CD4-positive, CD25-positive, alpha-beta regulatory T cell (primary cell): ENCODE data around the gene R3HDM2. TPM values are rescaled to one million over a fixed set of nuclear protein-coding genes. Genes with fewer than 3 reads are reported as not detected.

Source experiments
- ATAC-seq, 2 donors: fragments of 150-1000 bp; cut with Tn5 transposase; one replicate each; pipeline ENCODE4 v1.10.0; 2021; ENCODE audit warnings: low read depth in 2 of 2, moderate number of reproducible peaks in 2 of 2, moderate library complexity in 1 of 2
- DNase-seq, 3 donors: peaks; one replicate each; pipeline versions ENCODE4 v3.0.0 to v3.0.0-alpha.2; 2012 to 2022; ENCODE audit warnings: mixed read lengths in 1 of 3
- H3K27ac ChIP-seq: one replicate; pipeline ENCODE4 v1.7.0; 2013; ENCODE audit warnings: mild to moderate bottlenecking, low read length; ENCODE audit not compliant: insufficient read depth, poor library complexity, severe bottlenecking
- H3K27me3 ChIP-seq: one replicate; pipeline ENCODE4 v1.7.0; 2013; ENCODE audit warnings: low read length; ENCODE audit not compliant: control insufficient read depth, insufficient read depth
- H3K36me3 ChIP-seq: one replicate; pipeline ENCODE4 v1.7.0; 2013; ENCODE audit warnings: mild to moderate bottlenecking, low read length, moderate library complexity; ENCODE audit not compliant: control insufficient read depth, insufficient read depth
- H3K4me1 ChIP-seq: 2 replicates; pipeline ENCODE4 v1.7.0; 2013; ENCODE audit warnings: mild to moderate bottlenecking, low read length; ENCODE audit not compliant: insufficient read depth, control insufficient read depth, poor library complexity, severe bottlenecking
- H3K4me3 ChIP-seq: one replicate; pipeline ENCODE4 v1.7.0; 2013; ENCODE audit warnings: low read depth, mild to moderate bottlenecking, low read length, moderate library complexity
- H3K9me3 ChIP-seq, 2 experiments: 1 replicate in 1 of 2; 2 replicates in 1 of 2; pipeline ENCODE4 v1.7.0; 2013; ENCODE audit warnings: low read length in 2 of 2, mild to moderate bottlenecking in 1 of 2, moderate library complexity in 1 of 2; ENCODE audit not compliant: control insufficient read depth in 2 of 2
- H3K27ac Mint-ChIP-seq, 3 donors: one replicate each; pipeline ENCODE4 v1.8.0; 2020 to 2022; ENCODE audit warnings: mild to moderate bottlenecking in 3 of 3, mixed read lengths in 3 of 3, moderate library complexity in 2 of 3
- H3K27me3 Mint-ChIP-seq: one replicate; pipeline ENCODE4 v1.8.0; 2022; ENCODE audit warnings: mild to moderate bottlenecking, mixed read lengths
- H3K36me3 Mint-ChIP-seq: one replicate; pipeline ENCODE4 v1.8.0; 2020; ENCODE audit warnings: mixed read lengths
- H3K4me1 Mint-ChIP-seq, 4 donors: one replicate each; pipeline ENCODE4 v1.8.0; 2020 to 2022; ENCODE audit warnings: mixed read lengths in 4 of 4, mild to moderate bottlenecking in 1 of 4
- H3K4me3 Mint-ChIP-seq, 4 donors: one replicate each; pipeline ENCODE4 v1.8.0; 2020 to 2022; ENCODE audit warnings: mild to moderate bottlenecking in 4 of 4, mixed read lengths in 4 of 4, moderate library complexity in 3 of 4
- H3K9me3 Mint-ChIP-seq, 7 donors: one replicate each; pipeline ENCODE4 v1.8.0; 2020 to 2022; ENCODE audit warnings: mixed read lengths in 7 of 7, mild to moderate bottlenecking in 3 of 7, moderate library complexity in 2 of 7
- polyA plus RNA-seq, 4 donors: library from polyadenylated mRNA; unstranded; fragments of 300-500 nt; fragmentation: Illumina TruSeq; gene quantifications; one replicate each; pipeline ENCODE4 v1.2.3, GENCODE V29; 2021
- total RNA-seq: library from RNA; stranded (reverse); gene quantifications from one replicate; pipeline ENCODE4 v1.2.3, GENCODE V29; 2022

The R3HDM2 gene
- total and polyA plus RNA-seq, 5 donors from 2014 or later, result 6.0 to 115 (median 8.1) TPM

DNA sequence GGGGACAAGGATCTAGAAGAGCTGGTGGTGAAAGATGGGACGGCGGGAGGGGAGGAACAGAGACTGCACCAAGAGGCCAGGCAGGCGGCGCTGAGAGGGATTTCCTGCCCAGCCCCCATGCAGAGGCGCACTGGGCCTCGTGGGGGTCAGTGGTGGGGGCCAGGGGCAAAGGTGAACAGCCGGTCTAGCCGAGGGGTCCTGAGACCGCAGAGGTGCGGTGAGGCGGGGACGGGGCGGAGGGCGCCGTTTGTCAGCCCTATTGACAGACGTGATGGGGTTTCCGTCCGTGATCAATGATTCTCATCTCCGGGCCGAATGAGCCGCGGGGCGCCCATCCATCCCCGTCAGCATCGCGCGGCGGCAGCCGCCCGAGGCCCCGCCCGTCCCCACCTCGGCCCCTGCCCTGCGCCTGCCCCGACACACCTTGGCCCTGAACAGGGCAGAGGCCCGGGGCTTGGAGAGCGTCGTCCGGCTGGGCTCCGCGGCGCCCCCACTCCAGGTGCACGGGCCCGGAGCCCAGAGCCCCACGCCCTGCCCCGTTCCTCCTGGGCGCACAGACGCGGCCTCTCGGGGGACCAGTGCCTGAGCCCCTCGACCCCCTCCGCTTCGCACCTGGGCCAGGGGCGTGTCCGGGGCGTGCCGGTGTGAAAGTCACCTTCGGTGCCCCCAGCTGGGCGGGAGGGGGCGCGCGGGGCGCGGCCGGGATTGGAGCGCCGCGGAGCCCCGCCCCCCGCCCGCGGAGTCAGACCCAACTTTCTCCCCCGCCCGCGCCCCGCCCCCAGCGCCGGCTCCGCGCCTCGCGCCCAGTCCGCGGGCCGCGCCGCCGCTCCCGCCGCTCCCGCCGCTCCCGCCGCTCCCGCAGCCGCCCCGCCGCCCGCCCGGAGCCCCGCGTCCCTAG, 214.6 kb downstream of the R3HDM2 start, which contains the start of gene NXPH4:
Gene NXPH4 (plus strand): TSS at position 781 of the 898 bp plus-strand sequence. CDS start 176 bp downstream, outside the sequence.
- peaks cover 3% of the 10 kb centered on the region for H3K36me3 Mint-ChIP-seq

DNA sequence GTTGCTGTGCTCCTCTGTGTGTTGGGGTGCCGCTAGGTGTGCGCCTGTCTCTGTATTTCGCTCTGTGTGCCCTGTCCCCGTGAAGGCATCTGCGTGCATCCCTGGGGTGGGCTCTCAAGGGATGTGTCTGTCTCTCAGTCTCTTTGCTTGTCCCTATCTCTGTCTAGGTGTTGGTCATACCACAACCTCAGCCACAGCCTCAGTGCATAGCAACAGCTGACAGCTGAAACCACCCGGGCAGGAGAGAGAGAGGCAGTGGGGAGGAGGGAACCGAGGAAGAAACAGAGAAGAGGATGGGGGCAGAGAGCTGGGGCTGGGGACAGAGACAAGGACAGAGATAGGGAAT, 215.2 kb downstream of the R3HDM2 start:
- H3K4me1 Mint-ChIP-seq, result peaks cover 4 to 54% (median 38%) of the 10 kb centered on the region in 4 donors
- no peak for ATAC-seq
- H3K27me3 Mint-ChIP-seq, result peaks cover 65% of the 10 kb centered on the region
- peaks cover under 1% of the 10 kb centered on the region for H3K36me3 Mint-ChIP-seq
- Histone ChIP-seq H3K27me3 (peaks cover 40% of the 10 kb centered on the region), H3K4me3 (peak overlapping the region; percentile 0), H3K27ac (no peak overlapping the region), H3K4me1 (peaks cover 44% of the 10 kb centered on the region), H3K36me3 (no peaks in the 10 kb centered on the region), H3K9me3 (no peaks in the 10 kb centered on the region)
- peaks cover 0 to 3% (median 0%) of the 10 kb centered on the region in 7 donors for H3K9me3 Mint-ChIP-seq
- H3K4me3 Mint-ChIP-seq, result peak overlapping the region; percentile 55 to 85 (median 76)
- DNase-seq, result peak in 2 of 3 donors; percentile 37 to 48
- peak overlapping the region in 1 of 3 donors; percentile 77 for H3K27ac Mint-ChIP-seq

More for the DNA sequence above, 214.6 kb downstream of the R3HDM2 start, which contains the start of gene NXPH4:
- H3K4me1 Mint-ChIP-seq, result peaks cover 4 to 61% (median 39%) of the 10 kb centered on the region in 4 donors
- Histone ChIP-seq H3K36me3 (no peaks in the 10 kb centered on the region), H3K27me3 (peaks cover 44% of the 10 kb centered on the region), H3K4me1 (peaks cover 46% of the 10 kb centered on the region), H3K9me3 (no peaks in the 10 kb centered on the region), H3K27ac (no peak within 1 kb of the TSS), H3K4me3 (peak within 1 kb of the TSS; percentile 0)
- H3K27me3 Mint-ChIP-seq, result peaks cover 71% of the 10 kb centered on the region
- peaks cover 0 to 3% (median 0%) of the 10 kb centered on the region in 7 donors for H3K9me3 Mint-ChIP-seq
- ATAC-seq (peak; percentile 17 to 39), DNase-seq (peak; percentile 34 to 66 (median 35))
- H3K4me3 Mint-ChIP-seq, result peak within 1 kb of the TSS; percentile 83 to 90 (median 85)
- peak within 1 kb of the TSS in 1 of 3 donors; percentile 77 for H3K27ac Mint-ChIP-seq

DNA sequence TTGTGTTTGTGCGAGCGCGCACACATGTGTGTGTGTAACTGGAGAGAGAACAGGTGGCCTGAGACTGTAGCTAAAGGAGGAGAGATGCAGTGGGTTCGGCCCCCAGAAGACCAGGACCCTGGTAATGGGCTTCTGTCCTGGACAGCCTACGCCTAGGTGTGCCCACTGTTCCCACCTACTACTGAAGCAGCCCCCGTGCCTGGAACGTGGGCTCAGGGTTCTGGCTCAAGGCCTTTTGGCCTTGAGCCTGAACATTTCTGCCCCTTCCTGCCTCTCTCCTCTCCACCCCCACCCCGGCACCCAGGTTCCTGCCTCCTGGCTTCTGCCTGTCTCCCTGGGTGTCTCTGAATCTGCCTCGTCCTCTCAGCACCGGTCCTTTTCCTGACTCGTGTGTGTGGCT, 215.8 kb downstream of the R3HDM2 start:
- Mint-ChIP-seq H3K27me3 (peaks cover 64% of the 10 kb centered on the region), H3K27ac (peak overlapping the region in 2 of 3 donors; percentile 75 to 82), H3K9me3 (peaks cover 0 to 3% (median 0%) of the 10 kb centered on the region in 7 donors), H3K4me1 (peaks cover 4 to 53% (median 37%) of the 10 kb centered on the region in 4 donors), H3K36me3 (no peaks in the 10 kb centered on the region), H3K4me3 (peak overlapping the region in 3 of 4 donors; percentile 55 to 85 (median 76))
- Histone ChIP-seq H3K27me3 (peaks cover 38% of the 10 kb centered on the region), H3K27ac (no peak overlapping the region), H3K4me1 (peaks cover 44% of the 10 kb centered on the region), H3K4me3 (no peak overlapping the region), H3K36me3 (no peaks in the 10 kb centered on the region), H3K9me3 (no peaks in the 10 kb centered on the region)
- no peak for ATAC-seq
- DNase-seq, result no peak

DNA sequence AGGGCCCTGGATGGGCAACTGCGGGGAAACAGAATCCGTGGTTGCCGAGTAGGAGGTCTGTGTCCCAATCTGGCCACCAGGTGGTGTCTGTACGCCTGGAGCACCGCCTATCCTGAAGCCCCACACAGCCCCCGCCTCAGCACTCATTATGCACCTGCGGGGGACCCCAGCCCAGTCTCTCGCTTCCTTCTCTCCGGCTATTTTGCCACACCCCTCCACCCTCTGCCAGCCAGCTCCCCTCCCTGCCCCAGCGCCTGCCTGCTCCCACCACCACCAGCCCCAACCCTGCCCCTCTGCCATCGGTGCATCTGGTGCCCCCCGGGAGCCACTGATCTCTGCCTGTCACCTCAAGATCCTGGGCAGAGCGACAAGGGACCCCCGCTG, 216.5 kb downstream of the R3HDM2 start:
- H3K27ac Mint-ChIP-seq, result peak overlapping the region in 2 of 3 donors; percentile 31 to 82
- ATAC-seq (peak; percentile 22 to 45), DNase-seq (peak; percentile 60 to 74 (median 68))
- Histone ChIP-seq H3K27me3 (peaks cover 34% of the 10 kb centered on the region), H3K4me3 (no peak overlapping the region), H3K36me3 (no peaks in the 10 kb centered on the region), H3K27ac (no peak overlapping the region), H3K4me1 (peaks cover 44% of the 10 kb centered on the region), H3K9me3 (no peaks in the 10 kb centered on the region)
- peak overlapping the region; percentile 48 to 82 (median 62) for H3K4me3 Mint-ChIP-seq
- peaks cover 58% of the 10 kb centered on the region for H3K27me3 Mint-ChIP-seq
- no peaks in the 10 kb centered on the region for H3K36me3 Mint-ChIP-seq
- peaks cover 4 to 50% (median 35%) of the 10 kb centered on the region in 4 donors for H3K4me1 Mint-ChIP-seq
- H3K9me3 Mint-ChIP-seq, result peaks cover 0 to 3% (median 0%) of the 10 kb centered on the region in 7 donors

DNA sequence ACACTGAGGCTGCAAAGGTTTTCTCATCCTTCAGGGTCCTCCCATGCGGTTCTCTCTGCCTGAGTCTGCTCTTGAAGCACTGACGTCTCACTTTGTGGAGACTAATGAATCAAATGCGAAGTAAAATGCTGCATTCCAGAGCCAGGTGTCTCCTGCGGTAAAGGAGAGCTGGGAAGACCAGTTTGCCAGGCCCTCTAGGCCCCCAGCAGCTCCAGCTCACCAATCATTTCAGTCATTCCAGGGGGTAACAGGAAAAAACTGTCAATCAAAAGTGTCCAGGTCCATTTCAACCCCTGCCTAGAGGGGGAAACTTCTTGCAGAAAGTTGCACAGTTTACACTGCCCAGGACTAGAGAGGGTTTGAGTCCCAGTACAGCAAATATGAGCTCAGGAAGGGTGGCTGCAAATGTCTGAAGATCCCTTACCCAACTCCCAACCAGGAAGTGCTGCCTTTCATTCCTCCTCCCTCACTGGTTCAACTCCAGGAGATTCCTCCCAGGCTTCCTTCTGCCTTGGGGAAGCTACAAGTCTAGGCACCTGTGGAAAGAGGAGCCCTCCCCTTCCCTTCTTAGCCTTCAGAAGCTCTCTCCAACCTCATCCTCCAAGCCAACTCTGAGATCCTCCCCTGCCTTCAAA, 217.0 kb downstream of the R3HDM2 start:
- Mint-ChIP-seq H3K36me3 (no peaks in the 10 kb centered on the region), H3K4me3 (peak overlapping the region; percentile 48 to 82 (median 62)), H3K27ac (peak overlapping the region in 1 of 3 donors; percentile 31), H3K9me3 (peaks cover 0 to 3% (median 0%) of the 10 kb centered on the region in 7 donors), H3K27me3 (peaks cover 53% of the 10 kb centered on the region), H3K4me1 (peaks cover 4 to 48% (median 35%) of the 10 kb centered on the region in 4 donors)
- no peaks in the 10 kb centered on the region for H3K36me3 ChIP-seq
- peaks cover 31% of the 10 kb centered on the region for H3K27me3 ChIP-seq
- peaks cover 44% of the 10 kb centered on the region for H3K4me1 ChIP-seq
- ATAC-seq (no peak), DNase-seq (peak in 1 of 3 donors; percentile 17)
- no peaks in the 10 kb centered on the region for H3K9me3 ChIP-seq
- H3K27ac ChIP-seq, result no peak overlapping the region
- no peak overlapping the region for H3K4me3 ChIP-seq

DNA sequence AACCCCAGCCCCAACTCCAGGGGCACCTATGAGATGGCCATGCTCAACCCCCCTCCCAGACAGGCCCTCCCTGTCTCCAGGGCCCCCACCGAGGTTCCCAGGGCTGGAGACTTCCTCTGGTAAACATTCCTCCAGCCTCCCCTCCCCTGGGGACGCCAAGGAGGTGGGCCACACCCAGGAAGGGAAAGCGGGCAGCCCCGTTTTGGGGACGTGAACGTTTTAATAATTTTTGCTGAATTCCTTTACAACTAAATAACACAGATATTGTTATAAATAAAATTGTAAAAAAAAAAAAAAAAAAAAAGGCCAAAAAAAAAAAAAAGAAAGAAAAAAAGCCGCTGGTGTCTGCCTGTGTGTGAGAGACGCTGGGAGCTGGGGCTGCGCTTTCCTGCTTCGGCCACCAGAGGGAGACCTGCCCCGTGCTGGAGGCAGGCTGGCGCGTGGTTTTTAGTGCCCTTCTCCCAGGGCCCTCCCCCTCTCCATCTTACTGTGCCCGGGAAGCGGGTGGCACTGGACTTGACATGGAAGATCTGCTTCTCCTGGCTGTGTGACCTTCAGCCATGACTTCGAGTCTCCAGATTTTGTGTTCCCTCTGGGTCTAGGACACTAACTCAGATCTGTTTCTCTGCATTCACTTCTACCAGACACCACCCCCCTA, 217.7 kb downstream of the R3HDM2 start:
- no peaks in the 10 kb centered on the region for H3K9me3 ChIP-seq
- no peaks in the 10 kb centered on the region for H3K36me3 ChIP-seq
- Mint-ChIP-seq H3K4me1 (peaks cover 4 to 45% (median 31%) of the 10 kb centered on the region in 4 donors), H3K27ac (no peak overlapping the region), H3K27me3 (peaks cover 46% of the 10 kb centered on the region), H3K9me3 (peaks cover 0 to 2% (median 0%) of the 10 kb centered on the region in 7 donors), H3K4me3 (peak overlapping the region in 3 of 4 donors; percentile 28 to 58 (median 55)), H3K36me3 (no peaks in the 10 kb centered on the region)
- peaks cover 44% of the 10 kb centered on the region for H3K4me1 ChIP-seq
- H3K4me3 ChIP-seq, result no peak overlapping the region
- no peak overlapping the region for H3K27ac ChIP-seq
- DNase-seq (peak; percentile 77 to 83 (median 82)), ATAC-seq (peak; percentile 69 to 76)
- peaks cover 24% of the 10 kb centered on the region for H3K27me3 ChIP-seq

DNA sequence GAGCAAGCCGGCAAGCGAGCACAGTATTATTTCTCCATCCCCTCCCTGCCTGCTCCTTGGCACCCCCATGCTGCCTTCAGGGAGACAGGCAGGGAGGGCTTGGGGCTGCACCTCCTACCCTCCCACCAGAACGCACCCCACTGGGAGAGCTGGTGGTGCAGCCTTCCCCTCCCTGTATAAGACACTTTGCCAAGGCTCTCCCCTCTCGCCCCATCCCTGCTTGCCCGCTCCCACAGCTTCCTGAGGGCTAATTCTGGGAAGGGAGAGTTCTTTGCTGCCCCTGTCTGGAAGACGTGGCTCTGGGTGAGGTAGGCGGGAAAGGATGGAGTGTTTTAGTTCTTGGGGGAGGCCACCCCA, 218.2 kb downstream of the R3HDM2 start:
- Mint-ChIP-seq H3K27me3 (peaks cover 41% of the 10 kb centered on the region), H3K36me3 (no peaks in the 10 kb centered on the region), H3K4me1 (peaks cover 4 to 40% (median 27%) of the 10 kb centered on the region in 4 donors), H3K9me3 (peaks cover 0 to 2% (median 0%) of the 10 kb centered on the region in 7 donors), H3K4me3 (no peak overlapping the region), H3K27ac (no peak overlapping the region)
- H3K4me3 ChIP-seq, result no peak overlapping the region
- peaks cover 23% of the 10 kb centered on the region for H3K27me3 ChIP-seq
- no peak overlapping the region for H3K27ac ChIP-seq
- H3K36me3 ChIP-seq, result no peaks in the 10 kb centered on the region
- DNase-seq, result no peak
- H3K4me1 ChIP-seq, result peaks cover 43% of the 10 kb centered on the region
- H3K9me3 ChIP-seq, result no peaks in the 10 kb centered on the region
- no peak for ATAC-seq
